Astrocyte of the spinal cord (primary cell): ENCODE results near the gene CFAP126.
"Not testable (repeated sequence)": the region's sequence is repeated elsewhere in the genome, so short reads cannot be mapped to it uniquely, and the experiment has no call there.

Source experiments
- DNase-seq: peaks from one replicate; pipeline ENCODE4 v3.0.0; 2011; ENCODE audit warnings: low read depth, low spot score
- H3K4me3 ChIP-seq: 2 replicates; pipeline ENCODE4 v1.5.1; 2011; ENCODE audit warnings: low read depth, mild to moderate bottlenecking, low read length, moderate library complexity
- CTCF ChIP-seq: IDR thresholded peaks from 2 replicates; pipeline ENCODE4 v1.5.1; 2012; ENCODE audit warnings: low read depth, mild to moderate bottlenecking, low read length, inconsistent platforms
- in situ Hi-C: cut with HindIII; loops from 2 replicates; pipeline ENCODE4 v1.10.0; 2017; ENCODE audit warnings: low sequenced_read_pairs

CFAP126 gene

GRCh38 chr1:161324020-161324419, 43.7 kb downstream of the CFAP126 start:
- no peak for TF ChIP-seq CTCF
- no peak overlapping the region for H3K4me3 ChIP-seq

GRCh38 chr1:161315841-161316674, 51.6 kb downstream of the CFAP126 start:
- H3K4me3 ChIP-seq, DNase-seq, in situ Hi-C loops: not testable (repeated sequence)

More at GRCh38 chr1:161324020-161324419, 43.7 kb downstream of the CFAP126 start:
- no peak for DNase-seq
- in situ Hi-C loops, result no loop called here
